AG08396 (cell line): ENCODE measurements around the gene FAM76B.

Experiments used
- DNase-seq: peaks from one replicate; pipeline ENCODE4 v3.0.0; 2012; ENCODE audit warnings: low spot score, mixed read lengths

Gene FAM76B

GRCh38 chr11:95792200-95792599, 2.6 kb upstream of the FAM76B start:
- no peak for DNase-seq

GRCh38 chr11:95791709-95792033, 2.1 kb upstream of the FAM76B start:
- DNase-seq: no peak

- DNase-seq: peak; percentile 24
Measured at GRCh38 chr11:95790933-95791708, 1.5 kb upstream of the FAM76B start.

GRCh38 chr11:95790123-95790932, 746 bp upstream of the FAM76B start, which contains the start of gene CEP57:
CEP57 (plus strand) TSS chr11:95790498; CDS start chr11:95790699, 201 bp downstream.
- peak; percentile 91 for DNase-seq

GRCh38 chr11:95788921-95789505, 569 bp downstream of the FAM76B start:
- DNase-seq: peak; percentile 30

- DNase-seq: no peak
Measured at GRCh38 chr11:95780544-95780943, 9.0 kb downstream of the FAM76B start.

- DNase-seq: no peak
Measured at GRCh38 chr11:95778699-95779098, 10.9 kb downstream of the FAM76B start.

GRCh38 chr11:95776859-95777258, 12.7 kb downstream of the FAM76B start:
- DNase-seq: no peak

- no peak for DNase-seq
Measured at GRCh38 chr11:95768521-95768920, 21.1 kb downstream of the FAM76B start.

GRCh38 chr11:95767498-95767897, 22.1 kb downstream of the FAM76B start:
- peak; percentile 29 for DNase-seq

- no peak for DNase-seq
Measured at GRCh38 chr11:95766701-95767100, 22.9 kb downstream of the FAM76B start.

GRCh38 chr11:95764267-95764898, 25.2 kb downstream of the FAM76B start:
- peak; percentile 50 for DNase-seq

GRCh38 chr11:95762534-95762933, 27.0 kb downstream of the FAM76B start:
- DNase-seq: no peak

GRCh38 chr11:95760941-95761340, 28.6 kb downstream of the FAM76B start:
- no peak for DNase-seq

- no peak for DNase-seq
Measured at GRCh38 chr11:95751515-95751914, 38.1 kb downstream of the FAM76B start.

GRCh38 chr11:95750101-95750500, 39.5 kb downstream of the FAM76B start:
- DNase-seq: no peak

GRCh38 chr11:95739108-95739938, 50.3 kb downstream of the FAM76B start:
- no peak for DNase-seq

GRCh38 chr11:95736809-95737208, 52.8 kb downstream of the FAM76B start:
- no peak for DNase-seq

- DNase-seq: no peak
Measured at GRCh38 chr11:95736355-95736754, 53.2 kb downstream of the FAM76B start.

- DNase-seq: no peak
Measured at GRCh38 chr11:95734009-95734572, 55.5 kb downstream of the FAM76B start.

- DNase-seq: no peak
Measured at GRCh38 chr11:95732930-95733602, 56.5 kb downstream of the FAM76B start.
